ENCODE results near the gene YPEL2. TPM values are rescaled to one million over a fixed set of nuclear protein-coding genes. Genes with fewer than 3 reads are reported as not detected.
"Not testable (repeated sequence)": the region's sequence is repeated elsewhere in the genome, so short reads cannot be mapped to it uniquely, and the experiment has no call there.

YPEL2 gene, protein sequence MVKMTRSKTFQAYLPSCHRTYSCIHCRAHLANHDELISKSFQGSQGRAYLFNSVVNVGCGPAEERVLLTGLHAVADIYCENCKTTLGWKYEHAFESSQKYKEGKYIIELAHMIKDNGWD
- 5.0 and 5.3 TPM in 2 replicates for total RNA-seq

- no peaks in the 10 kb centered on the region for H3K36me3 Mint-ChIP-seq (ENCODE audit: low read depth)
- peak within 1 kb of the TSS; percentile 68 for H3K27ac Mint-ChIP-seq
- peak within 1 kb of the TSS; percentile 84 for H3K4me3 Mint-ChIP-seq (ENCODE audit: low read depth)
- H3K27me3 Mint-ChIP-seq (ENCODE audit: low read depth) = peaks cover 14% of the 10 kb centered on the region
- intact Hi-C loops (cut with micrococcal nuclease) = no loop called here
- H3K9me3 Mint-ChIP-seq = no peaks in the 10 kb centered on the region
- H3K4me1 Mint-ChIP-seq (ENCODE audit: low read depth) = peaks cover 41% of the 10 kb centered on the region
- DNase-seq (ENCODE audit: low spot score) = peak; percentile 84
Measured at GRCh38 chr17:59331129-59331928, at the start of gene YPEL2. Gene YPEL2 (plus strand): TSS chr17:59331655. CDS start chr17:59353410, 21,755 bp downstream.

DNA sequence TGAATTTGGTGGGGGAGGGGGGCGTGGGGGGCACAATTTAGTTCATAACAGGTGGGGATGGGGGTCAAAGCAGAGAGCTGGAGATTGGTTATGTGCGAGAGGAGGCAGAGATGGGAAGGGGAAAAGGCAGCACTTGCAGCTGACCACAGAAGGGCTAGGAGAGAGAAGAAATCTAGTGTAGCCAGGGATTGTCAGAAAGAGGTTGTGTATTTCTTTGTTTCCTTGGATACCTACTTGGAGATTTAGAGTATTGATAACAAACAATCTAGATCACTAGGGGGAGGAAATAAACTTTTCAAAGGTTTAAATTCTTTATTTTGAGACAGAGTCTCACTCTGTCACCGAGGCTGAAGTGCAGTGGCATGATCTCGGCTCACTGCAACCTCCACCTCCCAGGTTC, 47.1 kb upstream of the YPEL2 start:
- Mint-ChIP-seq H3K27me3 (ENCODE audit: low read depth) (no peaks in the 10 kb centered on the region), H3K4me3 (ENCODE audit: low read depth) (no peak overlapping the region), H3K27ac (no peak overlapping the region), H3K36me3 (ENCODE audit: low read depth) (no peaks in the 10 kb centered on the region), H3K4me1 (ENCODE audit: low read depth) (no peaks in the 10 kb centered on the region), H3K9me3 (no peaks in the 10 kb centered on the region)
- intact Hi-C loops (cut with micrococcal nuclease) = no loop called here
- no peak for DNase-seq (ENCODE audit: low spot score)

DNA sequence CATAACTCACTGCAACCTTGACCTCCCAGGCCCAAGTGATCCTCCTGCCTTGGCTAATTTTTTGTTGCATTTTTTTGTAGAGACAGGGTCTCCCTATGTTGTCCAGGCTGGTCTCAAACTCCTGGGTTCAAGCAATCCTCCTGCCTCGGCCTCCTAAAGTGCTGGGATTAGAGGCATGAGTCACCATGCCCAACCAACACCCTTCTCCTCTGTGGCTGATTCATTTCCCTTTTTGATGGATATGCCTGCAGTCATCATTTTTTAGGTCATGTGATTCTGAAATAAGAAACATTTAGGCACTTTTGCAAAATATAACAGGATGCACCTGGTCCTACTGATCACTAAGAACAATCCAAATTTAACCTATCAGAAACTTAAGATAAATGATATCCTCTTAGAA, 44.0 kb upstream of the YPEL2 start:
- Mint-ChIP-seq H3K9me3 (no peaks in the 10 kb centered on the region), H3K4me1 (ENCODE audit: low read depth) (no peaks in the 10 kb centered on the region), H3K4me3 (ENCODE audit: low read depth) (no peak overlapping the region), H3K27ac (no peak overlapping the region), H3K36me3 (ENCODE audit: low read depth) (no peaks in the 10 kb centered on the region), H3K27me3 (ENCODE audit: low read depth) (no peaks in the 10 kb centered on the region)
- intact Hi-C loops (cut with micrococcal nuclease) = no loop called here
- DNase-seq (ENCODE audit: low spot score) = no peak

GRCh38 chr17:59287891-59288290, 43.6 kb upstream of the YPEL2 start:
- no peak overlapping the region for H3K4me3 Mint-ChIP-seq (ENCODE audit: low read depth)
- intact Hi-C loops (cut with micrococcal nuclease) = no loop called here

GRCh38 chr17:59289981-59290301, 41.5 kb upstream of the YPEL2 start:
- no peak for DNase-seq (ENCODE audit: low spot score)
- intact Hi-C loops (cut with micrococcal nuclease) = no loop called here
- H3K27ac Mint-ChIP-seq = no peak overlapping the region

More at GRCh38 chr17:59287891-59288290, 43.6 kb upstream of the YPEL2 start:
- no peaks in the 10 kb centered on the region for H3K9me3 Mint-ChIP-seq
- DNase-seq (ENCODE audit: low spot score) = no peak
- H3K36me3 Mint-ChIP-seq (ENCODE audit: low read depth) = no peaks in the 10 kb centered on the region
- no peaks in the 10 kb centered on the region for H3K4me1 Mint-ChIP-seq (ENCODE audit: low read depth)
- no peak overlapping the region for H3K27ac Mint-ChIP-seq
- H3K27me3 Mint-ChIP-seq (ENCODE audit: low read depth) = no peaks in the 10 kb centered on the region

GRCh38 chr17:59290302-59290998, 41.0 kb upstream of the YPEL2 start:
- DNase-seq (ENCODE audit: low spot score); H3K27ac Mint-ChIP-seq; H3K9me3 Mint-ChIP-seq; H3K36me3 Mint-ChIP-seq (ENCODE audit: low read depth); H3K4me3 Mint-ChIP-seq (ENCODE audit: low read depth); H3K4me1 Mint-ChIP-seq (ENCODE audit: low read depth); H3K27me3 Mint-ChIP-seq (ENCODE audit: low read depth); intact Hi-C loops (cut with micrococcal nuclease): not testable (repeated sequence)

More at GRCh38 chr17:59289981-59290301, 41.5 kb upstream of the YPEL2 start:
- Mint-ChIP-seq H3K4me1 (ENCODE audit: low read depth) (no peaks in the 10 kb centered on the region), H3K9me3 (no peaks in the 10 kb centered on the region), H3K4me3 (ENCODE audit: low read depth) (no peak overlapping the region), H3K36me3 (ENCODE audit: low read depth) (no peaks in the 10 kb centered on the region), H3K27me3 (ENCODE audit: low read depth) (no peaks in the 10 kb centered on the region)

- Mint-ChIP-seq H3K4me3 (ENCODE audit: low read depth) (no peak overlapping the region), H3K27me3 (ENCODE audit: low read depth) (peaks cover 1% of the 10 kb centered on the region), H3K4me1 (ENCODE audit: low read depth) (no peaks in the 10 kb centered on the region), H3K27ac (no peak overlapping the region), H3K9me3 (no peaks in the 10 kb centered on the region), H3K36me3 (ENCODE audit: low read depth) (no peaks in the 10 kb centered on the region)
- no peak for DNase-seq (ENCODE audit: low spot score)
- intact Hi-C loops (cut with micrococcal nuclease) = no loop called here
Measured at GRCh38 chr17:59292174-59292523, 39.3 kb upstream of the YPEL2 start.

DNA sequence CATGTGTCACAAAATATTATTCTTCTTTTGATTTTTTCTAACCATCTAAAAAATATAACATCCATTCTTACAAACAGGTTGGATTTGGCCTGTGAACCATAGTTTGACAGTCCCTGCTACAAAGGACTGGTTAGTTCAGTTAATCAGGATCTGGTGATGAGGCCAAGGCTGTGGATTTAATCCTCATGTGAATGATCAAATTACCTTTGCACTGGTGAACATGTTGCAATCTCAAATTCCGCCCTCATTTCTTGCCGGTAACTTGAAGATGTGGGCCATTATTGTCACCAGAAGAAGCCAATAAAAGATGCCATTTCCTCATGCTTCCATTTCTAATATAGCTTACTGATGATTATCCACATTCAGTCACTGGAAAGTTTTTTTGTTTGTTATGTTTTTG, 35.3 kb upstream of the YPEL2 start:
- H3K9me3 Mint-ChIP-seq = no peaks in the 10 kb centered on the region
- no peak overlapping the region for H3K27ac Mint-ChIP-seq

DNA sequence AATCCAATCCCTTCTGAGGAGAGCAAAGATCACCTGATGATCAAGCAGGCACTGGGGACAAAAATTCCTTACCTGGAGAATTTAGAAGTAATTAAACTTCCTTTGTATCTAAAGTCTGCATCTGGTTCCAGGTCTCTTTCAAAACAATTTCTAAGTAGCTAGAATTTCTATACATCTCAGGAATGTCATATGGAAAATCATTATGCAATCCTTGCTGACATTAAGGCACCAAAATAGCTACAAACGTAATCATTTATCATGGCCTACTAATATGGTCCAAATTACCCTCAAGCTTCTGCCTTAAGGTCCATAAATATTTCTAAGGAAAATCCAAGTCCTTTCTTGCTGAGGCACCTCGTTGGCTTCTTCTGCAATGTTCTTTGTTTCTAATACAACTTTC, 32.9 kb upstream of the YPEL2 start:
- DNase-seq (ENCODE audit: low spot score) = no peak
- Mint-ChIP-seq H3K27ac (no peak overlapping the region), H3K9me3 (no peaks in the 10 kb centered on the region), H3K4me3 (ENCODE audit: low read depth) (no peak overlapping the region), H3K27me3 (ENCODE audit: low read depth) (peaks cover 5% of the 10 kb centered on the region), H3K36me3 (ENCODE audit: low read depth) (no peaks in the 10 kb centered on the region), H3K4me1 (ENCODE audit: low read depth) (no peaks in the 10 kb centered on the region)
- intact Hi-C loops (cut with micrococcal nuclease) = no loop called here

More for the DNA sequence above, 35.3 kb upstream of the YPEL2 start:
- intact Hi-C loops (cut with micrococcal nuclease) = no loop called here
- Mint-ChIP-seq H3K4me1 (ENCODE audit: low read depth) (no peaks in the 10 kb centered on the region), H3K36me3 (ENCODE audit: low read depth) (no peaks in the 10 kb centered on the region), H3K4me3 (ENCODE audit: low read depth) (no peak overlapping the region), H3K27me3 (ENCODE audit: low read depth) (peaks cover 5% of the 10 kb centered on the region)
- no peak for DNase-seq (ENCODE audit: low spot score)

DNA sequence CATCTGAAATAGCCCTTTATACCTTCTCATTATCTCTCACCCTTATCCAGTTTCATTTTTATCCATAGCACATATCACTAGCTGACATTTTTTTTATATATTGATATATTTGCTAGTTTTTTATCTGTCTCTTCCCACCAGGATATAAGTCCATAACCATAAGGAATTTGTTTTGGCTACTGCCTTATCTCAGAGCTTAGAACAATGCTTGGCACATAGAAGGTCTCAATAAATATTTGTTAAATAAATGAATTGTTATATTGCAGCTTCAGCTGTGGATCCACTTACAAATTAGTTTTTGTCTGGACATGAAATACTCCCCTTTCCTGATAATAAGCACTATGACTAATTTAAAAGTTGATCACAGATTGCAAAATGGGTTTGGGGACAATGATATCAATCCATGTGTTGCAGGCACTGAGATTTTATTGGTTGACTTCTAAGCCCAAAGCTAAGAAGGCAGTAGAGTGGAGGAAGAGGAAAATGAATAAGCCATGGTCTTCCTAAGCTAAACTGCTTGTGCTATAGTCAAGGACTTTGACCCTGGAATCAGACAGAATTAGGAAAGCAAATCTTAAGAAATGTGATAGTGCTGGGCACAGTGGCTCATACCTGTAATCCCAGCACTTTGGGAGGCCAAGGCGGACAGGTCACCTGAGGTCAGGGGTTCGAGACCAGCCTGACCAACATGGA, 31.9 kb upstream of the YPEL2 start:
- Mint-ChIP-seq H3K4me1 (ENCODE audit: low read depth) (no peaks in the 10 kb centered on the region), H3K36me3 (ENCODE audit: low read depth) (no peaks in the 10 kb centered on the region), H3K4me3 (ENCODE audit: low read depth) (no peak overlapping the region), H3K9me3 (no peaks in the 10 kb centered on the region), H3K27ac (no peak overlapping the region), H3K27me3 (ENCODE audit: low read depth) (peaks cover 10% of the 10 kb centered on the region)
- intact Hi-C loops (cut with micrococcal nuclease) = no loop called here
- no peak for DNase-seq (ENCODE audit: low spot score)

GRCh38 chr17:59300941-59301340, 30.5 kb upstream of the YPEL2 start:
- Mint-ChIP-seq H3K27me3 (ENCODE audit: low read depth) (peaks cover 15% of the 10 kb centered on the region), H3K36me3 (ENCODE audit: low read depth) (no peaks in the 10 kb centered on the region), H3K4me1 (ENCODE audit: low read depth) (no peaks in the 10 kb centered on the region), H3K4me3 (ENCODE audit: low read depth) (no peak overlapping the region), H3K9me3 (no peaks in the 10 kb centered on the region), H3K27ac (no peak overlapping the region)
- intact Hi-C loops (cut with micrococcal nuclease) = no loop called here
- DNase-seq (ENCODE audit: low spot score) = no peak

GRCh38 chr17:59304811-59305210, 26.6 kb upstream of the YPEL2 start:
- Mint-ChIP-seq H3K36me3 (ENCODE audit: low read depth) (no peaks in the 10 kb centered on the region), H3K4me1 (ENCODE audit: low read depth) (no peaks in the 10 kb centered on the region), H3K27me3 (ENCODE audit: low read depth) (peaks cover 10% of the 10 kb centered on the region), H3K4me3 (ENCODE audit: low read depth) (no peak overlapping the region), H3K9me3 (no peaks in the 10 kb centered on the region), H3K27ac (no peak overlapping the region)
- no peak for DNase-seq (ENCODE audit: low spot score)
- intact Hi-C loops (cut with micrococcal nuclease) = no loop called here

All from activated T-helper 2 cell treated with anti-CD3 and anti-CD28 coated beads, Interferon-gamma antibody, Interleukin-2, Interleukin-4, amounts not matched to agents 10 μg/mL and 5 μg/mL and 100 μg/mL, durations not matched to agents 14 hours and 24 hours and 36 hours (primary cell).